ENCODE data around the gene NKX1-1.
A peak's percentile ranks its signal among the peaks of the same experiment; 100 is the strongest.

NKX1-1 gene

GRCh38 chr4:1356181-1356998 lies 49.9 kb downstream of the NKX1-1 start:
- DNase-seq, result peak; percentile 30 to 59 (median 47)

DNA sequence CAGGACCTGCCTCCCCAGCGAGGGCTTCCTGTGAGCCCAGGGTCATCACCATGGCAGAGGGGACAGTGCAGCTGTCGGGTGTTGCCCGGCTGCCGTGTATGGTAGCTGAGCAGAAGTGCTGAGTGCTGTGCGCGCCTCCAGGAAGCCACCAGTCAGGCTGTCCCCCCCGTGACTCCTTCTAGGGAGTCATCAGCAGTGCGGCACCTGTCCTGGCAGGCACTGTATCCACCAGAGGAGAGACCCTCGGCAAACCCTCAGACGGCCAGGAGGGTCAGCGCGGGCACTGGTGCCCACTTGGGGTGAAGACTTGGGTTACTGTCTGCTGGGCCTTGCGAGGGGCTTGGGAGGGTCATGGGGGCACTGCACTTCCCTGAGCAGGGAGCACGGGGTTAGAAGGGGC lies 50.9 kb downstream of the NKX1-1 start:
- no peak for DNase-seq

DNA sequence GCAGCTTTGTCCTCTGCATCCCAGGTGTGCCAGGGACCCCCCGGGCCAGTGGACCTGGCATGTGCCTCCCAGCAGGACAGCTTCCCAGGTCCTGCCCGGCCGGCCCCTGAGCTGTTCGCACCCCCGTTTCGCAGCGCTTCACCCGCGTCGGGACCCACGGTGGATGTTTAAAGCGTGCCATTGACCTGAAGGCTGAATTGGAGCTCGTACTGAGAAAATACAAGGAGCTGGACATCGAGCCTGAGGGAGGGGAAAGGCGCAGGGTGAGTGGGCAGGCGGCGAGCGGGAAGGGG lies 51.3 kb downstream of the NKX1-1 start:
- DNase-seq, result no peak

GRCh38 chr4:1354136-1354982 lies 51.9 kb downstream of the NKX1-1 start:
- no peak for DNase-seq

DNA sequence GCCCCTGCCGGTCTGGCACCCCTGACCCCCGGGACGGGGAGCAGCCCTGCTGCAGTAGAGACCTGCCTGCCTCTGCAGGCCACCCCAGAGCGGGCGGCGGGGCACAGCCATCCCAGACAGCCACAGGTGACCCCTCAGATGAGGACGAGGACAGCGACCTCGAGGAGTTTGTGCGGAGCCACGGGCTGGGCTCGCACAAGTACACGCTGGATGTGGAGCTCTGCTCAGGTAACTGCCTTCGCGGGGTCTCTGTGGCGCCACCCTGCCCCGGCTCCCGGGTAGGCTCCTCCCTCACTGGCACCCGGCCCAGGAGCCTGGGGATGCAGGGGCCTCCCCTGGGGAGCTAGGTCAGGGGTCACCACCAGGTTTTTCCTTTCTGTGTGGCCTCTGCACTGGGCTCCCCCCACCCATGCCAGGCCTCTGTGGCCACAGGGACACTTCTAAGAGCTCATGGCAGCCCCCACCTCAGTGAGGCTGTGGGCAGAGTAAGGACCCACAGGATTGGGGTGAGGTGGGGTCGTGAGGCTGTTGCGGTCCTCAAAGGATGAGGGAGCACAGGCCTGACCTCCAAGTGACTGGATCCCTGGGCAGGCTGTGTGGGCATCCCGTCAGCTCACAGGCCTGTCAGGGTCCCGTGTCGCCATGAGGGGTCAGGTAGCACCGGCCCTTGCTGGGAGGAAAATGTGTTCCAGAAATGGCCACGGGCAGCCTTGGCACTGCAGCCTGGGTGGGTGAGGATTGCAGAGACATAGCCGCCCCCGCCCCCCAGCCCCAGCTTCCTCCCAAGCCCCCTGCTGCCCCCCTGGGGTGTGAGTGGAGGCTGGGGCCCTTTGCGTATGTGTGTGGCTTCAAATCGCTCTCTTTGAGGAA lies 52.8 kb downstream of the NKX1-1 start:
- DNase-seq, result no peak

All from NCI-H1417 (cell line).